Ureter (tissue), 1 donor: ENCODE results near the gene PRKD3. TPM values are rescaled to one million over a fixed set of nuclear protein-coding genes. Genes with fewer than 3 reads are reported as not detected.
"Not testable (repeated sequence)": the region's sequence is repeated elsewhere in the genome, so short reads cannot be mapped to it uniquely, and the experiment has no call there.

Experiments used
- DNase-seq: peaks from one replicate; pipeline ENCODE4 v3.0.0-alpha.2; 2020; ENCODE audit warnings: low spot score
- total RNA-seq: library from RNA; stranded (reverse); gene quantifications from one replicate; pipeline ENCODE4 v1.2.4, GENCODE V29; 2023
- donor health status: DM: yes; HTN: yes; CAD: no.

Gene PRKD3
- total RNA-seq, 1 donor from 2014 or later = 43.3 TPM

GRCh38 chr2:37317746-37318145, 6.9 kb downstream of the PRKD3 start:
- DNase-seq = no peak

- DNase-seq = no peak
Observed at GRCh38 chr2:37316181-37316580, 8.5 kb downstream of the PRKD3 start.

- DNase-seq = no peak
Observed at GRCh38 chr2:37315364-37315763, 9.3 kb downstream of the PRKD3 start.

- DNase-seq = no peak
Observed at GRCh38 chr2:37307500-37307899, 17.1 kb downstream of the PRKD3 start.

- DNase-seq = no peak
Observed at GRCh38 chr2:37306024-37306423, 18.6 kb downstream of the PRKD3 start.

- DNase-seq = no peak
Observed at GRCh38 chr2:37302701-37303252, 21.9 kb downstream of the PRKD3 start.

GRCh38 chr2:37301408-37301807, 23.2 kb downstream of the PRKD3 start:
- DNase-seq = no peak

GRCh38 chr2:37300578-37300977, 24.1 kb downstream of the PRKD3 start:
- no peak for DNase-seq

- DNase-seq = no peak
Observed at GRCh38 chr2:37300146-37300545, 24.5 kb downstream of the PRKD3 start.

GRCh38 chr2:37297632-37298031, 27.0 kb downstream of the PRKD3 start:
- no peak for DNase-seq

- no peak for DNase-seq
Observed at GRCh38 chr2:37295469-37296073, 29.1 kb downstream of the PRKD3 start.

- DNase-seq = not testable (repeated sequence)
Observed at GRCh38 chr2:37294858-37295257, 29.8 kb downstream of the PRKD3 start.

GRCh38 chr2:37291680-37292079, 33.0 kb downstream of the PRKD3 start:
- no peak for DNase-seq

- DNase-seq = no peak
Observed at GRCh38 chr2:37287966-37288365, 36.7 kb downstream of the PRKD3 start.

- no peak for DNase-seq
Observed at GRCh38 chr2:37284381-37284780, 40.3 kb downstream of the PRKD3 start.

GRCh38 chr2:37283207-37283606, 41.4 kb downstream of the PRKD3 start:
- DNase-seq = no peak

GRCh38 chr2:37282746-37283145, 41.9 kb downstream of the PRKD3 start:
- no peak for DNase-seq

- no peak for DNase-seq
Observed at GRCh38 chr2:37281916-37282315, 42.7 kb downstream of the PRKD3 start.

- DNase-seq = no peak
Observed at GRCh38 chr2:37276291-37276690, 48.3 kb downstream of the PRKD3 start.

Other genes starting within 250 kb of the PRKD3 start
- 29.7 TPM for gene HEATR5B, start 240.5 kb downstream of the PRKD3 start, total RNA-seq
- 6.8 TPM for gene GPATCH11, start 240.3 kb downstream of the PRKD3 start, total RNA-seq
- 47.7 TPM for gene EIF2AK2, start 167.9 kb downstream of the PRKD3 start, total RNA-seq
- not detected for gene SULT6B1, start 136.2 kb downstream of the PRKD3 start, total RNA-seq
- 58.6 TPM for gene CEBPZOS, start 128.3 kb downstream of the PRKD3 start, total RNA-seq
- 52.0 TPM for gene CEBPZ, start 93.2 kb downstream of the PRKD3 start, total RNA-seq
- 18.6 TPM for gene NDUFAF7, start 93.2 kb downstream of the PRKD3 start, total RNA-seq
- 23.6 TPM for gene QPCT, start 19.8 kb upstream of the PRKD3 start, total RNA-seq